Fibroblast of lung (primary cell): ENCODE measurements around the gene MACROD2. TPM values are rescaled to one million over a fixed set of nuclear protein-coding genes. Genes with fewer than 3 reads are reported as not detected.

Experiments
- DNase-seq, 2 donors: peaks; one replicate each; pipeline versions ENCODE4 v3.0.0 to v3.0.0-alpha.2; 2010; ENCODE audit warnings: low read depth in 2 of 2
- H2AFZ ChIP-seq: 2 replicates; pipeline ENCODE4 v1.5.1; 2012; ENCODE audit warnings: low read length, control low read depth, inconsistent platforms
- H3K27ac ChIP-seq: 2 replicates; pipeline ENCODE4 v1.5.1; 2011; ENCODE audit warnings: low read length, control low read depth; ENCODE audit not compliant: insufficient read depth
- H3K27me3 ChIP-seq: 2 replicates; pipeline ENCODE4 v1.5.1; 2011; ENCODE audit warnings: mild to moderate bottlenecking, low read length; ENCODE audit not compliant: control insufficient read depth, insufficient read depth
- H3K36me3 ChIP-seq: 2 replicates; pipeline ENCODE4 v1.5.1; 2011; ENCODE audit warnings: low read length; ENCODE audit not compliant: control insufficient read depth, insufficient read depth
- H3K4me1 ChIP-seq: 2 replicates; pipeline ENCODE4 v1.5.1; 2011; ENCODE audit warnings: low read length; ENCODE audit not compliant: control insufficient read depth, insufficient read depth; ENCODE audit errors: extremely low read depth
- H3K4me2 ChIP-seq: 2 replicates; pipeline ENCODE4 v1.5.1; 2011; ENCODE audit warnings: low read length, control low read depth; ENCODE audit not compliant: insufficient read depth; ENCODE audit errors: extremely low read depth
- H3K4me3 ChIP-seq, 4 experiments: fragments of 200-600 bp in 1 of 4; sonication (generic) in 1 of 4; replicated peaks in 1 of 4; 2 replicates each; pipeline ENCODE4 v1.5.1; 2011 to 2016; ENCODE audit warnings: low read length in 4 of 4, low read depth in 3 of 4, mild to moderate bottlenecking in 3 of 4, control low read depth in 2 of 4, inconsistent platforms in 1 of 4, mixed read lengths in 1 of 4; ENCODE audit not compliant: insufficient read depth in 1 of 4; ENCODE audit errors: control extremely low read depth in 1 of 4
- H3K79me2 ChIP-seq: 2 replicates; pipeline ENCODE4 v1.5.1; 2012; ENCODE audit warnings: mild to moderate bottlenecking, low read length, inconsistent platforms; ENCODE audit not compliant: control insufficient read depth, insufficient read depth
- H3K9ac ChIP-seq: 2 replicates; pipeline ENCODE4 v1.5.1; 2011; ENCODE audit warnings: mild to moderate bottlenecking, low read length, control low read depth; ENCODE audit not compliant: insufficient read depth
- H3K9me3 ChIP-seq: 2 replicates; pipeline ENCODE4 v1.5.1; 2012; ENCODE audit warnings: low read depth, low read length; ENCODE audit not compliant: control insufficient read depth, insufficient read depth
- H4K20me1 ChIP-seq: 2 replicates; pipeline ENCODE4 v1.5.1; 2011; ENCODE audit warnings: low read length; ENCODE audit not compliant: control insufficient read depth, insufficient read depth; ENCODE audit errors: extremely low read depth
- CTCF ChIP-seq, 2 donors: IDR thresholded peaks in 1 of 2; conservative IDR thresholded peaks in 1 of 2; 1 replicate in 1 of 2; 2 replicates in 1 of 2; pipeline ENCODE4 v1.5.1; 2011 to 2012; ENCODE audit warnings: low read length in 2 of 2, control low read depth in 1 of 2, inconsistent platforms in 1 of 2, low read depth in 1 of 2, mild to moderate bottlenecking in 1 of 2
- EZH2 ChIP-seq: IDR thresholded peaks from 2 replicates; pipeline ENCODE4 v1.5.1; 2012; ENCODE audit warnings: low read length, control low read depth, mild to moderate bottlenecking; ENCODE audit errors: missing control alignments
- polyA plus RNA-seq, 2 donors: library from polyadenylated mRNA; depleted of rRNA in 1 of 2; stranded (reverse) in 1 of 2; unstranded in 1 of 2; fragments of >200 nt; gene quantifications; 2 replicates each; pipeline ENCODE4 v1.2.1, GENCODE V29; 2011 to 2012; ENCODE audit warnings: missing spikeins in 1 of 2
- total RNA-seq: library from RNA; depleted of rRNA; stranded (reverse); fragments of >200 nt; gene quantifications from 2 replicates; pipeline ENCODE4 v1.2.1, GENCODE V29; 2014

MACROD2 gene
- total and polyA plus RNA-seq, 2 donors (not counting 1 experiment from before 2014, with no cell fraction given) = 0.54 to 1.7 TPM

GRCh38 chr20:15789079-15789478 lies 1793.8 kb downstream of the MACROD2 start:
- H3K27me3 ChIP-seq = no peaks in the 10 kb centered on the region
- DNase-seq = no peak
- H4K20me1 ChIP-seq = no peaks in the 10 kb centered on the region
- H3K9me3 ChIP-seq = no peaks in the 10 kb centered on the region
- no peak overlapping the region for H2AFZ ChIP-seq
- H3K79me2 ChIP-seq = no peaks in the 10 kb centered on the region
- TF ChIP-seq CTCF (conservative IDR thresholded peaks at IDR 0.05 in 1 of 2, IDR thresholded peaks at IDR 0.05 in 1 of 2; ENCODE audit: low read depth in 1 of 2, low read length in 2 of 2) (no peak), EZH2 (no peak)
- H3K36me3 ChIP-seq = no peaks in the 10 kb centered on the region
- no peak overlapping the region for H3K27ac ChIP-seq
- no peak overlapping the region for H3K9ac ChIP-seq
- H3K4me3 ChIP-seq = no peak overlapping the region
- no peaks in the 10 kb centered on the region for H3K4me1 ChIP-seq
- H3K4me2 ChIP-seq = no peak overlapping the region

DNA sequence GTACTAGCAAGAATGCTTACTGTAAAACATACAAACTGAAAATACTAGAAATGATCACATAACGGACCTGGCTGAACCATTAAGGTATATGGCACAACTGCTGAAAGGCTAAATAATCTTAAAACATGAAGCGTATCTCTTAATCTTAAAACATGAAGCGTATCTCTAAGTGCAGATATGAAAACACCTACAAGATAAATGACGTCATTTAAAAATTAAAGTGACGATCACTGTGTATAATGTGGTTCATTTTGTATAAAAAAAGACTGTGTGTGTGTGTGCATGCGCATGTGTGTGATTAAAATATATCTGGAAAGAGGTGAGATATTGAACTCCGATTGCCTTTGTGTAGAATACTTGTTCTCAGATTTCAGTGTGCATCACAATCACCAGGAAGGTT lies 1797.5 kb downstream of the MACROD2 start:
- no peak for DNase-seq
- Histone ChIP-seq H3K9me3 (no peaks in the 10 kb centered on the region), H3K4me3 (no peak overlapping the region)

DNA sequence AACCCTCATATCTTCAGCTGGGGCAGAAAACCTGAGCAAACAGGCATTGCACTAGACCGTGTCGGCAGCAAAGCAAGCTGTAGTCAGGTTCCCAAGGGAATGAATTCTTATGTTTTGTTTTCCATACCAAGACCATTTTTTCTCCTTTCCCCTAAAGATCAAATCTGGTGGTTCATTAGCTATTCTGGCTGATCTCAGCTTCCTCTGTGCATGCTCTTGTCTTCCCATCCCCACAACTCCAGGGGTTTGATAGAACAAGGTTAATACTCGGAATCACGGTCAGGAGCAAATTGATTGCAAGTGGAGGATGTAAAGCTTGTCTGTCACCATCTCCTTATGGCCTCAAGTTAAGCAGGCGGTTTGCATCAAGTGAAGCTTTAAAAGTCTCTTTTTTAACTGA lies 1799.1 kb downstream of the MACROD2 start:
- Histone ChIP-seq H3K4me1 (no peaks in the 10 kb centered on the region), H3K27ac (no peak overlapping the region), H3K36me3 (no peaks in the 10 kb centered on the region), H3K4me3 (no peak overlapping the region), H3K9me3 (no peaks in the 10 kb centered on the region), H3K4me2 (no peak overlapping the region), H3K9ac (no peak overlapping the region), H3K79me2 (no peaks in the 10 kb centered on the region), H2AFZ (no peak overlapping the region), H3K27me3 (no peaks in the 10 kb centered on the region), H4K20me1 (no peaks in the 10 kb centered on the region)
- TF ChIP-seq CTCF (conservative IDR thresholded peaks at IDR 0.05 in 1 of 2, IDR thresholded peaks at IDR 0.05 in 1 of 2; ENCODE audit: low read depth in 1 of 2, low read length in 2 of 2) = no peak
- no peak for TF ChIP-seq EZH2
- no peak for DNase-seq

More for the DNA sequence above, 1797.5 kb downstream of the MACROD2 start:
- Histone ChIP-seq H3K27me3 (no peaks in the 10 kb centered on the region), H3K27ac (no peak overlapping the region), H3K79me2 (no peaks in the 10 kb centered on the region), H4K20me1 (no peaks in the 10 kb centered on the region), H3K4me2 (no peak overlapping the region), H3K36me3 (no peaks in the 10 kb centered on the region), H2AFZ (no peak overlapping the region), H3K4me1 (no peaks in the 10 kb centered on the region), H3K9ac (no peak overlapping the region)
- TF ChIP-seq CTCF (conservative IDR thresholded peaks at IDR 0.05 in 1 of 2, IDR thresholded peaks at IDR 0.05 in 1 of 2; ENCODE audit: low read depth in 1 of 2, low read length in 2 of 2) = no peak
- no peak for TF ChIP-seq EZH2
